Bronchial epithelial cell (primary cell): Measurements from ENCODE around the gene DRD2. TPM values are rescaled to one million over a fixed set of nuclear protein-coding genes. Genes with fewer than 3 reads are reported as not detected.
"Not testable (repeated sequence)": the region's sequence is repeated elsewhere in the genome, so short reads cannot be mapped to it uniquely, and the experiment has no call there.

Source experiments
- DNase-seq: peaks from one replicate; pipeline ENCODE4 v3.0.0-alpha.2; 2010; ENCODE audit warnings: low read depth
- FAIRE-seq: peaks from 2 replicates; lab custom pipeline; 2011; peaks lifted over from hg19 to GRCh38; lab: Jason Lieb, UNC
- H3K27me3 ChIP-seq: 2 replicates; pipeline ENCODE4 v1.5.1; 2011; ENCODE audit warnings: low read length; ENCODE audit not compliant: control insufficient read depth, insufficient read depth
- H3K36me3 ChIP-seq: 2 replicates; pipeline ENCODE4 v1.5.1; 2011; ENCODE audit warnings: low read length; ENCODE audit not compliant: control insufficient read depth, insufficient read depth
- H3K4me3 ChIP-seq: 2 replicates; pipeline ENCODE4 v1.5.1; 2011; ENCODE audit warnings: mild to moderate bottlenecking, low read depth, low read length, control low read depth
- CTCF ChIP-seq: IDR thresholded peaks from 2 replicates; pipeline ENCODE4 v1.5.1; 2011; ENCODE audit warnings: mild to moderate bottlenecking, moderate library complexity, low read length, control low read depth, inconsistent platforms; ENCODE audit not compliant: insufficient read depth, severe bottlenecking
- total RNA-seq: library from RNA; depleted of rRNA; stranded (reverse); fragments of >200 nt; gene quantifications from 2 replicates; pipeline ENCODE4 v1.2.1, GENCODE V29; 2014

The DRD2 gene
- not detected in 2 replicates for total RNA-seq

GRCh38 chr11:113475160-113475761, at the start of gene DRD2:
Gene DRD2, minus strand, starts transcription at chr11:113475398. Its CDS starts 50,747 bp downstream, at chr11:113424651.
- DNase-seq, result no peak
- H3K36me3 ChIP-seq, result no peaks in the 10 kb centered on the region
- no peak for TF ChIP-seq CTCF
- FAIRE-seq, result no peak
- peaks cover 26% of the 10 kb centered on the region for H3K27me3 ChIP-seq
- H3K4me3 ChIP-seq, result no peak within 1 kb of the TSS

- not testable (repeated sequence) for FAIRE-seq, DNase-seq
These were observed 48.7 kb upstream of the DRD2 start for GRCh38 chr11:113523906-113524305.

GRCh38 chr11:113521737-113522517, 46.7 kb upstream of the DRD2 start:
- DNase-seq (peak; percentile 47), FAIRE-seq (peak; percentile 50)
- Histone ChIP-seq H3K36me3 (no peaks in the 10 kb centered on the region), H3K27me3 (no peaks in the 10 kb centered on the region), H3K4me3 (no peak overlapping the region)
- TF ChIP-seq CTCF, result no peak

More at GRCh38 chr11:113523906-113524305, 48.7 kb upstream of the DRD2 start:
- not testable (repeated sequence) for H3K27me3 ChIP-seq, H3K36me3 ChIP-seq, H3K4me3 ChIP-seq

- no peak for FAIRE-seq
These were observed 44.9 kb upstream of the DRD2 start for GRCh38 chr11:113519989-113520613.

GRCh38 chr11:113518716-113519495, 43.7 kb upstream of the DRD2 start:
- Histone ChIP-seq H3K36me3 (no peaks in the 10 kb centered on the region), H3K4me3 (no peak overlapping the region), H3K27me3 (no peaks in the 10 kb centered on the region)
- no peak for DNase-seq
- FAIRE-seq, result no peak
- TF ChIP-seq CTCF, result no peak

More at GRCh38 chr11:113519989-113520613, 44.9 kb upstream of the DRD2 start:
- no peak for TF ChIP-seq CTCF
- H3K36me3 ChIP-seq, result no peaks in the 10 kb centered on the region
- no peaks in the 10 kb centered on the region for H3K27me3 ChIP-seq
- no peak for DNase-seq
- H3K4me3 ChIP-seq, result no peak overlapping the region
